ENCODE data around the gene SLC6A15.

DNA sequence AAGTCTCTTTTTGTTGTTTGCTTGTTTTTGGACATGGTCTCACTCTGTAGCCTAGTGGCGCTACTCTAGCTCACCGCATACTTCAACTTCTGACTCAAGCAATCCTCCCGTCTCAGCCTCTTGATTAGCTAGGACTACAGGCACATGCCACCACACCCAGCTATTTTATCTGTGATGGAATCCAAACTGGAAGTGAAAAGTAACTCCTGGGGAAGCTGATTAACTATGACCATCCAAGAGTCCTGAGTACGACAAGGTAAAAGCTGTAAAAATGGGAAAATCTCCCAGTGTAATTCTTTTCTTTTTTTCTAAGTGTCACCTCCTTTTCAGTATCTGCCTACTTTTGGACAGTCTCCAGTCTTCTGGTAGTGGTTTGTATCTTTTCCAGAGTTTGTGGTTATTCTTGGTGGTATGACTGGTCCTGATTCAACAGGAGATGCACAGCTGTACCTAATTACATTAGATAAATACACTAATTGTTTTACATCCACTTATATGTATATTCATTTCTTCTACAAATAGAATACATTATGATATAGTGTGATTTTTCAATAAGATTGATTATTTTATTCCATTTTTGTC is 97.8 kb downstream of the SLC6A15 start:
- TF ChIP-seq, protein P1, sequence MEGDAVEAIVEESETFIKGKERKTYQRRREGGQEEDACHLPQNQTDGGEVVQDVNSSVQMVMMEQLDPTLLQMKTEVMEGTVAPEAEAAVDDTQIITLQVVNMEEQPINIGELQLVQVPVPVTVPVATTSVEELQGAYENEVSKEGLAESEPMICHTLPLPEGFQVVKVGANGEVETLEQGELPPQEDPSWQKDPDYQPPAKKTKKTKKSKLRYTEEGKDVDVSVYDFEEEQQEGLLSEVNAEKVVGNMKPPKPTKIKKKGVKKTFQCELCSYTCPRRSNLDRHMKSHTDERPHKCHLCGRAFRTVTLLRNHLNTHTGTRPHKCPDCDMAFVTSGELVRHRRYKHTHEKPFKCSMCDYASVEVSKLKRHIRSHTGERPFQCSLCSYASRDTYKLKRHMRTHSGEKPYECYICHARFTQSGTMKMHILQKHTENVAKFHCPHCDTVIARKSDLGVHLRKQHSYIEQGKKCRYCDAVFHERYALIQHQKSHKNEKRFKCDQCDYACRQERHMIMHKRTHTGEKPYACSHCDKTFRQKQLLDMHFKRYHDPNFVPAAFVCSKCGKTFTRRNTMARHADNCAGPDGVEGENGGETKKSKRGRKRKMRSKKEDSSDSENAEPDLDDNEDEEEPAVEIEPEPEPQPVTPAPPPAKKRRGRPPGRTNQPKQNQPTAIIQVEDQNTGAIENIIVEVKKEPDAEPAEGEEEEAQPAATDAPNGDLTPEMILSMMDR (IDR thresholded peaks at IDR 0.05; ENCODE audit: poor library complexity), result no peak
- no peak for TF ChIP-seq EZH2 (IDR thresholded peaks at IDR 0.05; ENCODE audit: borderline replicate concordance)
